ENCODE data around the gene CCN2. TPM values are rescaled to one million over a fixed set of nuclear protein-coding genes. Genes with fewer than 3 reads are reported as not detected.

The CCN2 gene
- total RNA-seq, 2 donors from 2014 or later, result 28.6 to 29.4 TPM

DNA sequence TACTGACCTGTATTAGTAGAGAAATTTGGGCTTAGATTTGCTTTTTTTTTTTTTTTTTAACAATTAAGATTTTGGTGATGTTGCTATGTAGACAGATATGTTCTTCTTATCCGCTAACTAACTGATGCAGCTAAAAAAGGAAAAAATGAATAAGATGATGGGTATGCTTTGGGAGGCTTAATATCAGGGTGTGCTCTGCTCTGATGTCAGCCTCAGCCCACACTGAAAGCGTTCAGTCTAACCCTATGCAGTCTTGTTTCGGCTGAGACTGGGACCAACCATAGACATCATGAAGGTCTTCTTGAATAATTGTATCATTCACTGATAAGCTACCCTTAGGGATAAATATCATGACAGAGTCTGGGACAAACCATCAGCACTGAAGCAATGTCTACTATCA is 6.9 kb upstream of the CCN2 start:
- Histone ChIP-seq H3K27me3 (ENCODE audit: control insufficient read depth, insufficient read depth, low read length, poor library complexity, severe bottlenecking) (no peaks in the 10 kb centered on the region), H3K4me1 (ENCODE audit: control insufficient read depth, insufficient read depth, low read length) (peaks cover 3% of the 10 kb centered on the region), H3K9ac (ENCODE audit: extremely low read depth, low read length, poor library complexity, severe bottlenecking) (no peak overlapping the region), H3K27ac (ENCODE audit: low read depth, low read length) (no peak overlapping the region), H3K36me3 (ENCODE audit: control insufficient read depth, insufficient read depth, low read length) (no peaks in the 10 kb centered on the region), H3K4me3 (ENCODE audit: low read length) (no peak overlapping the region), H3K9me3 (ENCODE audit: control insufficient read depth, low read length) (no peaks in the 10 kb centered on the region)
- H3K27me3 Mint-ChIP-seq (ENCODE audit: insufficient read depth), result no peaks in the 10 kb centered on the region
- no peaks in the 10 kb centered on the region for H3K36me3 Mint-ChIP-seq (ENCODE audit: low read depth)
- peaks cover 48% of the 10 kb centered on the region for H3K4me1 Mint-ChIP-seq
- 91 to 92% methylated on average over 3 of the region's 3 CpGs for WGBS, 2 experiments (ENCODE audit: insufficient coverage in 1 of 2, insufficient read length in 1 of 2)
- TF ChIP-seq, protein P1, sequence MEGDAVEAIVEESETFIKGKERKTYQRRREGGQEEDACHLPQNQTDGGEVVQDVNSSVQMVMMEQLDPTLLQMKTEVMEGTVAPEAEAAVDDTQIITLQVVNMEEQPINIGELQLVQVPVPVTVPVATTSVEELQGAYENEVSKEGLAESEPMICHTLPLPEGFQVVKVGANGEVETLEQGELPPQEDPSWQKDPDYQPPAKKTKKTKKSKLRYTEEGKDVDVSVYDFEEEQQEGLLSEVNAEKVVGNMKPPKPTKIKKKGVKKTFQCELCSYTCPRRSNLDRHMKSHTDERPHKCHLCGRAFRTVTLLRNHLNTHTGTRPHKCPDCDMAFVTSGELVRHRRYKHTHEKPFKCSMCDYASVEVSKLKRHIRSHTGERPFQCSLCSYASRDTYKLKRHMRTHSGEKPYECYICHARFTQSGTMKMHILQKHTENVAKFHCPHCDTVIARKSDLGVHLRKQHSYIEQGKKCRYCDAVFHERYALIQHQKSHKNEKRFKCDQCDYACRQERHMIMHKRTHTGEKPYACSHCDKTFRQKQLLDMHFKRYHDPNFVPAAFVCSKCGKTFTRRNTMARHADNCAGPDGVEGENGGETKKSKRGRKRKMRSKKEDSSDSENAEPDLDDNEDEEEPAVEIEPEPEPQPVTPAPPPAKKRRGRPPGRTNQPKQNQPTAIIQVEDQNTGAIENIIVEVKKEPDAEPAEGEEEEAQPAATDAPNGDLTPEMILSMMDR (conservative IDR thresholded peaks at IDR 0.05), result no peak
- no peak overlapping the region for H3K27ac Mint-ChIP-seq
- no peak overlapping the region for H3K4me3 Mint-ChIP-seq
- no peaks in the 10 kb centered on the region for H3K9me3 Mint-ChIP-seq
- DNase-seq, result no peak

DNA sequence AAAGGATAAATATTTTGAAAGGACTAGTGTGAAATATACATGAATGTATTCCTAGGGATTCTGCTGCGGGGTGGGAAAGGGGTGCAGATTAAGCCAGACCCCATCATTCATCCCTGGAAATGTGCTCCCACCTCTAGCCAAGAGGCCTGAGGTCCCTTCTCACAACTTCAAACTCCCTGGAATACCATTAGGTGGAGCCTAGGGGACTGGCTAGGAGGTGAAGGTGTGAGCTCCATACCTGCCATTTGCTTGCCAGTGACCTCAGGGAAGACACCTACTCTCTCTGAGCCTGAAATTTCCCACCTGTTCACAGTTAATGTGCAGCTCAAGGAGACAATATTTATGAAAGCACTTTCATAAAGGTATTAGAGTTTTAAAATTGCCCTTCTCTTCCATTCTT is 4.7 kb upstream of the CCN2 start:
- no peaks in the 10 kb centered on the region for H3K9me3 Mint-ChIP-seq
- Histone ChIP-seq H3K36me3 (ENCODE audit: control insufficient read depth, insufficient read depth, low read length) (no peaks in the 10 kb centered on the region), H3K27me3 (ENCODE audit: control insufficient read depth, insufficient read depth, low read length, poor library complexity, severe bottlenecking) (no peaks in the 10 kb centered on the region), H3K27ac (ENCODE audit: low read depth, low read length) (no peak overlapping the region), H3K4me3 (ENCODE audit: low read length) (no peak overlapping the region), H3K9me3 (ENCODE audit: control insufficient read depth, low read length) (no peaks in the 10 kb centered on the region), H3K9ac (ENCODE audit: extremely low read depth, low read length, poor library complexity, severe bottlenecking) (no peak overlapping the region), H3K4me1 (ENCODE audit: control insufficient read depth, insufficient read depth, low read length) (peaks cover 10% of the 10 kb centered on the region)
- peak; percentile 67 for DNase-seq
- H3K27ac Mint-ChIP-seq, result no peak overlapping the region
- no peaks in the 10 kb centered on the region for H3K27me3 Mint-ChIP-seq (ENCODE audit: insufficient read depth)
- WGBS, 2 experiments (ENCODE audit: insufficient coverage in 1 of 2, insufficient read length in 1 of 2), result 93% methylated on average over 1 of the region's 1 CpG; no CpG with 5 or more reads in 1 of the 2 experiments
- peaks cover 65% of the 10 kb centered on the region for H3K4me1 Mint-ChIP-seq
- no peaks in the 10 kb centered on the region for H3K36me3 Mint-ChIP-seq (ENCODE audit: low read depth)
- no peak overlapping the region for H3K4me3 Mint-ChIP-seq
- TF ChIP-seq, protein P1 (conservative IDR thresholded peaks at IDR 0.05), result peak; percentile 43

DNA sequence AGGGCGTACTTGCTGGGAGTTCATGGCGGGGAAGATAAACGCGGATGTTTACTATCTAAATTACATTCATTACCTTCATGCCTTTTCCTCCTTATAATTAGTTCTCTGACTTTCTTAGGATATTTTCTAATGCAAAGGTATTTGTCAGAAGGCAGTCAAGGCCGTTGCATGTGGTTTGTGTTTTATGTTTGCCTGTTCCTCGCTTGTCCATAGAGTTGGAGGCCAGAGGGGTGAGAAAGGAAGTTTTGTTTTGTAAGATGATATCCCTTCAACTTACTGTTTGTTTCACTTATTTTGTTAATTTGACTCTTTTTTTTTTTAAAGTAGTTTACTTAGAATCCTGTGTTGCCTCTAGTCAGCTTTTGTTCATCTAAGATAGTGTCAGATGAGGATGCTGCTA is 4.0 kb upstream of the CCN2 start:
- peaks cover 68% of the 10 kb centered on the region for H3K4me1 Mint-ChIP-seq
- H3K4me3 Mint-ChIP-seq, result no peak overlapping the region
- H3K27me3 ChIP-seq (ENCODE audit: control insufficient read depth, insufficient read depth, low read length, poor library complexity, severe bottlenecking), result no peaks in the 10 kb centered on the region
- H3K4me3 ChIP-seq (ENCODE audit: low read length), result no peak overlapping the region
- H3K27ac Mint-ChIP-seq, result no peak overlapping the region
- H3K27ac ChIP-seq (ENCODE audit: low read depth, low read length), result no peak overlapping the region
- H3K4me1 ChIP-seq (ENCODE audit: control insufficient read depth, insufficient read depth, low read length), result peaks cover 10% of the 10 kb centered on the region
- H3K9ac ChIP-seq (ENCODE audit: extremely low read depth, low read length, poor library complexity, severe bottlenecking), result no peak overlapping the region
- 89% methylated on average over 4 of the region's 6 CpGs; no CpG with 5 or more reads in 1 of the 2 experiments for WGBS, 2 experiments (ENCODE audit: insufficient coverage in 1 of 2, insufficient read length in 1 of 2)
- H3K27me3 Mint-ChIP-seq (ENCODE audit: insufficient read depth), result no peaks in the 10 kb centered on the region
- DNase-seq, result no peak
- no peaks in the 10 kb centered on the region for H3K36me3 ChIP-seq (ENCODE audit: control insufficient read depth, insufficient read depth, low read length)
- TF ChIP-seq, protein P1 (conservative IDR thresholded peaks at IDR 0.05), result no peak
- no peaks in the 10 kb centered on the region for H3K9me3 ChIP-seq (ENCODE audit: control insufficient read depth, low read length)
- no peaks in the 10 kb centered on the region for H3K9me3 Mint-ChIP-seq
- H3K36me3 Mint-ChIP-seq (ENCODE audit: low read depth), result no peaks in the 10 kb centered on the region

Data from endodermal cell (in vitro differentiated cells).